NCI-H2107 (cell line): Measurements from ENCODE around the gene POLK.
"Not testable (repeated sequence)": the region's sequence is repeated elsewhere in the genome, so short reads cannot be mapped to it uniquely, and the experiment has no call there.

Experiments
- DNase-seq: peaks from one replicate; lab custom pipeline; 2025; lab: John Stamatoyannopoulos, UW

POLK gene

GRCh38 chr5:75551471-75551870 lies 39.8 kb downstream of the POLK start:
- DNase-seq, result no peak

GRCh38 chr5:75552764-75553163 lies 41.1 kb downstream of the POLK start:
- DNase-seq, result no peak

- DNase-seq, result no peak
These were observed 41.7 kb downstream of the POLK start for GRCh38 chr5:75553358-75553757.

GRCh38 chr5:75558221-75558620 lies 46.5 kb downstream of the POLK start:
- no peak for DNase-seq

GRCh38 chr5:75558981-75559632 lies 47.4 kb downstream of the POLK start:
- no peak for DNase-seq

GRCh38 chr5:75560655-75561054 lies 49.0 kb downstream of the POLK start:
- not testable (repeated sequence) for DNase-seq

GRCh38 chr5:75565991-75566709 lies 54.5 kb downstream of the POLK start:
- DNase-seq, result not testable (repeated sequence)

- DNase-seq, result no peak
These were observed 55.1 kb downstream of the POLK start for GRCh38 chr5:75566710-75567309.

GRCh38 chr5:75567710-75568109 lies 56.0 kb downstream of the POLK start:
- no peak for DNase-seq

- DNase-seq, result no peak
These were observed 56.5 kb downstream of the POLK start for GRCh38 chr5:75568202-75568601.

- DNase-seq, result no peak
These were observed 59.9 kb downstream of the POLK start for GRCh38 chr5:75571547-75571946.

- DNase-seq, result no peak
These were observed 63.1 kb downstream of the POLK start for GRCh38 chr5:75574791-75575190.

- DNase-seq, result not testable (repeated sequence)
These were observed 66.6 kb downstream of the POLK start for GRCh38 chr5:75578280-75578679.

- no peak for DNase-seq
These were observed 73.0 kb downstream of the POLK start for GRCh38 chr5:75584641-75585040.

- no peak for DNase-seq
These were observed 77.0 kb downstream of the POLK start for GRCh38 chr5:75588666-75589065.

- no peak for DNase-seq
These were observed 88.8 kb downstream of the POLK start for GRCh38 chr5:75600535-75600934.

- DNase-seq, result no peak
These were observed 89.9 kb downstream of the POLK start for GRCh38 chr5:75601567-75601966.

- no peak for DNase-seq
These were observed 90.3 kb downstream of the POLK start for GRCh38 chr5:75601996-75602395.

GRCh38 chr5:75603371-75603770 lies 91.7 kb downstream of the POLK start:
- DNase-seq, result no peak

- DNase-seq, result no peak
These were observed 92.1 kb downstream of the POLK start for GRCh38 chr5:75603821-75604220.

- not testable (repeated sequence) for DNase-seq
These were observed 95.7 kb downstream of the POLK start for GRCh38 chr5:75607341-75607740.

GRCh38 chr5:75608870-75609269 lies 97.2 kb downstream of the POLK start:
- no peak for DNase-seq

- no peak for DNase-seq
These were observed 98.5 kb downstream of the POLK start for GRCh38 chr5:75610201-75610600.
